Measurements from ENCODE around the gene ARHGEF10L.
"Not testable (repeated sequence)": the region's sequence is repeated elsewhere in the genome, so short reads cannot be mapped to it uniquely, and the experiment has no call there.

Gene ARHGEF10L, protein sequence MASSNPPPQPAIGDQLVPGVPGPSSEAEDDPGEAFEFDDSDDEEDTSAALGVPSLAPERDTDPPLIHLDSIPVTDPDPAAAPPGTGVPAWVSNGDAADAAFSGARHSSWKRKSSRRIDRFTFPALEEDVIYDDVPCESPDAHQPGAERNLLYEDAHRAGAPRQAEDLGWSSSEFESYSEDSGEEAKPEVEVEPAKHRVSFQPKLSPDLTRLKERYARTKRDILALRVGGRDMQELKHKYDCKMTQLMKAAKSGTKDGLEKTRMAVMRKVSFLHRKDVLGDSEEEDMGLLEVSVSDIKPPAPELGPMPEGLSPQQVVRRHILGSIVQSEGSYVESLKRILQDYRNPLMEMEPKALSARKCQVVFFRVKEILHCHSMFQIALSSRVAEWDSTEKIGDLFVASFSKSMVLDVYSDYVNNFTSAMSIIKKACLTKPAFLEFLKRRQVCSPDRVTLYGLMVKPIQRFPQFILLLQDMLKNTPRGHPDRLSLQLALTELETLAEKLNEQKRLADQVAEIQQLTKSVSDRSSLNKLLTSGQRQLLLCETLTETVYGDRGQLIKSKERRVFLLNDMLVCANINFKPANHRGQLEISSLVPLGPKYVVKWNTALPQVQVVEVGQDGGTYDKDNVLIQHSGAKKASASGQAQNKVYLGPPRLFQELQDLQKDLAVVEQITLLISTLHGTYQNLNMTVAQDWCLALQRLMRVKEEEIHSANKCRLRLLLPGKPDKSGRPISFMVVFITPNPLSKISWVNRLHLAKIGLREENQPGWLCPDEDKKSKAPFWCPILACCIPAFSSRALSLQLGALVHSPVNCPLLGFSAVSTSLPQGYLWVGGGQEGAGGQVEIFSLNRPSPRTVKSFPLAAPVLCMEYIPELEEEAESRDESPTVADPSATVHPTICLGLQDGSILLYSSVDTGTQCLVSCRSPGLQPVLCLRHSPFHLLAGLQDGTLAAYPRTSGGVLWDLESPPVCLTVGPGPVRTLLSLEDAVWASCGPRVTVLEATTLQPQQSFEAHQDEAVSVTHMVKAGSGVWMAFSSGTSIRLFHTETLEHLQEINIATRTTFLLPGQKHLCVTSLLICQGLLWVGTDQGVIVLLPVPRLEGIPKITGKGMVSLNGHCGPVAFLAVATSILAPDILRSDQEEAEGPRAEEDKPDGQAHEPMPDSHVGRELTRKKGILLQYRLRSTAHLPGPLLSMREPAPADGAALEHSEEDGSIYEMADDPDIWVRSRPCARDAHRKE (N-terminal part only)

DNA sequence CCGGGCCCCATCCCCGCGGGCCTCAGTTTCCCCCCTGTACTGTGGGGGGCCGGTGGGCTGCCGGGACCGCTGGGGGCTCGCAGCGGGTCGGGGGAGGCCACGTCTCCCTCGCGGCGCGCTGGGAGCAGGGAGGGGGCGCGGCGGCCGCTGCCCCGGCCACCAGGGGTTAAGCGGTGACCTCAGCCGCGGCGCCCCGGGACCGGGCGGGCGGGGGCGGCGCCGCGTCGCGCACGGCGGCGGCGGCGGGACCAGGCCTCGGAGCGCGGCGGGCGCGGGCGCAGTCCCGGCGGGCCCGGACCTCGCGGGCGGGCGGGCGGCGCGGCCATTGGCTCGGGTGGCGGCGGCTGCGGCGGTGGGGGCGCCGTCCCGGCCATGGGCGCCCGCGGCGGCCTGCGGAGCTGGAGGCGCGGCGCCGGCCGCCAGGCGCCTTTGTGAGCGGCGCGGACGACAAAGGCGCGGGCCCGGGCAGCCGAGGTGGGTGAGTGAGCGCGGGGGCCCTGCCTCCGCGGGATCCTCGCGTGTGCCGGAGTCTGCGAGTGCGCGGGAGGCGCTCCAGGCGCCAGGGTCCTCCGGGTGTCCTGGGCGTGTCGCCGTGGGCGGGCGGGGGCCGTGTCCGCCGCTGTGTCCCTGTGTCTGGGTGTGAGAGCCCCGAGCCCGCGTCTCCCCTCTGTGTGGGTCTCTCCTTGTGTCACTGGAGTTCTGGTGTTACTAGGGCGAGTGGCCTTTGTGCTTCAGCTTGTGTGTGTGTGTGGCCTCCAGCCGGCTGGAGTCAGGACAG lies at the start of gene ARHGEF10L:
TSS of gene ARHGEF10L (plus strand) at position 222 of the 778 bp plus-strand sequence. CDS start 40,898 bp downstream, outside the sequence.
- DNase-seq = peak; percentile 52

DNA sequence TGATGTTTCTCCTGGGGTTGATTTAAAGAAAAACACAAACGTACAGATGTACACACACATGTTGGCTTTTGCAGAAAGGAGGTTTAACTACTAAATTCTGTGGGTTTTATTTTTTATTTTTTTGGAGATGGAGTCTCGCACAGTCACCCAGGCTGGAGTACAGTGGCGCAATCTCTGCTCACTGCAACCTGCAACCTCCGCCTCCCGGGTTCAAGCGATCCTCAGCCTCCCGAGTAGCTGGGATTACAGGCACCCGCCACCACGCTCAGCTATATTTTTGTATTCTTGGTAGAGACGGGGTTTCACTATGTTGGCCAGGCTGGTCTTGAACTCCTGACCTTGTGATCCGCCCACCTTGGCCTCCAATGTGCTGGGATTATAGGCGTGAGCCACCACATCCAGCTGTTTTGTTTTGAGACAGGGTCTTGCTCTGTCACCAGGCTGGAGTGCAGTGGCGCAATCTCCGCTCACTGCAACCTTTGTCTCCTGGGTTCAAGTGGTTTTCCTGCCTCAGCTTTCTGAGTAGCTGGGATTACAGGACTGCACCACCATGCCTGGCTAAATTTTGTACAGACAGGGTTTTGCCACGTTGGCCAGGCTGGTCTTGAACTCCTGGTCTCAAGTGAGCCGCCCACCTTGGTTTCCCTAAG lies 49.6 kb upstream of the ARHGEF10L start:
- DNase-seq = not testable (repeated sequence)

DNA sequence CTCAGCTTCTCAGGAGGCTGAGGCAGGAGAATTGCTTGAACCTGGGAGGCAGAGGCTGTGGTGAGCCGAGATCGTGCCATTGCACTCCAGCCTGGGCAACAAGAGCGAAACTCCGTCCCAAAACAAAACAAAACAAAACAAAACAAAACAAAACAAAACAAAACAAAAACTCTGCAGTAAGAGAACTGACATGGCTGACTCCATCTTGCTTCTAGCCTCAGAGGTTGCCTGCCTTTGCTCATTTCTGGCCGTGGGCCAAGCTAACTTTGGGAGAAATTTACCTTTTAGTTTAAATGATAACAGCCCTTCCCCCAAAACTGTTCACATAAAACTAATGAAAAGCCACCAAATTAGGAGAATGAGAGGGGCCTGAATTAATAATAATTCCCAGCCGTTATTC lies 48.8 kb upstream of the ARHGEF10L start:
- DNase-seq = not testable (repeated sequence)

DNA sequence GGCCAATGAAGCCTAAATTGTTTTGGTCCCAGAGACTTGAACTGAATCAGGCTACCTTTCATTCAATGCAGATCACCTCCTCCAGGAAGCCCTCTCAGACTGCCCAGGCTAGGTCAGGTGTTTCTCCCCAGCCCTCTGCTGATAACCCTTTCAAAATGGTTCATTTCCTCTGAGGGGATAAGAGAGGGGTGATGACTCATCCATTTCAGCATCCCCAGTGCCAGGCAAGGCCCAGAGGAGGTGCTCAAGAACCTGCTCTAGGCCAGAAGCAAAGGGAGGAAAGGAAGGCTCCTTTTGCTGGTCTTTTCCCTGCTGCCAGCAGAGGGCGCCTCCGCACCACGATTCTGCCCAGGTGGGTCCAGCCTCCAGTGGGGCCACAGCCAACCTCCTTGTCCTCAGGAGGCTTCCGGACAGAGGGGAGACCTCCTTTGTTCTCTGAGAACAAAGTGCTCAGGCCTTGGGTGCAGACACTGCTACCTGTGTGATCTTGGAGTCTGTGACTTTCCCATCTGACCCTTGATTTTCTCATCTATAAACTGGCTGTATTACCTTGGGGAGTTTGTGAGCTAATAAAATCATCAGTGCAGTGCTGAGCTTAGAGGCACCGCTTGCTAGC lies 45.3 kb upstream of the ARHGEF10L start:
- peak; percentile 66 for DNase-seq

DNA sequence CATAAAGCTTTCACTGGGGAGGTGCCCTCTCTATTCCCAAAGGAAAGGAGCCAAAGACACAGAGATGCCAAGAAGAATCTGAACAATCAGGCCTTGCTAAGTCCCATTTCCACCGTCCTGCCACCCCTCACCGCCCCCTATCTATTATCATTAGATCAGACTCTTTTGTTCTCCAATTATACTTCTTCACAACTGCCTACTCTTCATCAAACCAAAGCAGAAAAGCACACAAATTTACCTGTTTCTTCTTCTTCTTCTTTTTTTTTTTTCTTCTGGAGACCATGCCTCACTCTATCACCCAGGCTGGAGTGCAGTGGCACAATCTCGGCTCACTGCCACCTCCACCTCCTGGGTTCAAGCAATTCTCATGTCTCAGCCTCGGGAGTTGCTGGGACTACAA lies 43.1 kb upstream of the ARHGEF10L start:
- no peak for DNase-seq

DNA sequence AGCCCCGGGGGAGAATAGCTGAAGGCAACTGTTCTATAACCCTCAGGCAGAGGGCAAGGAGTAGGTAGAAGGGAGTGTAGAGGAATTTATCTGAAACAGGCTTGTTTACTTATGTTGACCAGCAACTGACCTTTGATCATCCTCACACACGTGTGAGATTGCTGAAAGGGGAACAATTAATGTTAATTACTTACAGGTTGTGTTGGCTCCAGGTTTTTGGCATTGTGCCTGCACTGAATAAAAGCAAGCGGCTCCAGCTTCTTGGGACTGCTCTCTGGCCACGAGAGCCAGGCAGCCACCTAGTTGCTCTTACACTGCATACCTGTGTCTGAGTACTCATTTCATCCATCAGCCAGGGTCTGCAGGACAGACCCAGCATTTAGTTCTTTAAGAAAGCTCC lies 41.3 kb upstream of the ARHGEF10L start:
- no peak for DNase-seq

DNA sequence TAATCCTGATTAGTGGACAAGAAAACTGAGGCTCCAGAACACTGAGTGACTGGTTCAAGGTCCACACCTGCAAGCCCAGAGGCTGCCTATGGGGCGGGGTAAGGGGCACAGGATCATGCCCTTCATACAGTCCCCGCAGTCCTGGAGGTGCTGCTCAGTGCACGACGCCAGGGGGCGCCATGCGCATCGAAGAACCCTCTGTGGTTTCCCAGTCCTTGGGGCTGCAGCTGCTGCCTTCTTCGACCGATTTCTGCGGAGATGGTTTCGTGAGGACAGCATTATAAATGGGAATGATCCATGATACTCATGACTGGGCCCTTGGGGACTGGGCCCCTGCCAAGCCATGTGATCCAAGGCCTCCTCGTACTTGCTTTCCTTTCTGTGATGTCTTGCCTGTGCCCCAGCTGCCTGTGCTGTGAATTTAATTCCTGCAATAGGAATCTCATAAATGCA lies 37.1 kb upstream of the ARHGEF10L start:
- DNase-seq = no peak

DNA sequence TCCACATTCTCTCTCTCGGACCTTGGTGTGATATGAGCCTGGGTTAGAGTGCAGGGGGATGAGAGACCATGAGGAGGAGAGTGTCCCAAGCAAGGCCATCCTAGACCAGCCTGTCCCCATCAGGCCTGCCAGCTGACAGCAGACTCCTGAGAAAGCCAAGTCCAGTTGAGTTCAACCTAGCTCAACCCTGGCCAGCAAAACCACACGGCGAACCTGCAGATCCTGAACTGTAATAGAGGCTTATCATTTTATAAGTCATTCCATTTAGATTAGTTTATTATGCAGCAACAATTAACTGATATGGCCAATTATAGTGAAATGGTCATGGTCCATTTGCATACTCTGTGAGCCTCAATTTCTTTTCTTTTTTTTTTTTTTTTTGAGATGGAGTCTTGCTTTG lies 36.4 kb upstream of the ARHGEF10L start:
- no peak for DNase-seq

DNA sequence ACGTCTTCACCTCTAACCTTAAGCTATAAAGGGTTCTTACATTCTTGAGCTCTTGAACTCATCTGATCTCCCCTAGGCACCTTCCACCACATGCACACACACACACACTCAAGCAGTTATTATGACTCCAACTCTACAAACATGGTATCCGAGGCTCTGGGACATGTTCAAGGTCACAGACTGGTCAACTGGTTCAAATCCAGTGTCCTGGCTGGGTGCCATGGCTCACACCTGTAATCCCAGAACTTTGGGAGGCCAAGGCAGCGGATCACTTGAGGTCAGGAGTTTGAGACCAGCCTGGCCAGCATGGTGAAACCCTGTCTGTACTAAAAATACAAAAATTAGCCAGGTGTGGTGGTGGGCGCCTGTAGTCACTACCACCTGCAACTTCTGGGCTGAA lies 32.3 kb upstream of the ARHGEF10L start:
- DNase-seq = not testable (repeated sequence)

DNA sequence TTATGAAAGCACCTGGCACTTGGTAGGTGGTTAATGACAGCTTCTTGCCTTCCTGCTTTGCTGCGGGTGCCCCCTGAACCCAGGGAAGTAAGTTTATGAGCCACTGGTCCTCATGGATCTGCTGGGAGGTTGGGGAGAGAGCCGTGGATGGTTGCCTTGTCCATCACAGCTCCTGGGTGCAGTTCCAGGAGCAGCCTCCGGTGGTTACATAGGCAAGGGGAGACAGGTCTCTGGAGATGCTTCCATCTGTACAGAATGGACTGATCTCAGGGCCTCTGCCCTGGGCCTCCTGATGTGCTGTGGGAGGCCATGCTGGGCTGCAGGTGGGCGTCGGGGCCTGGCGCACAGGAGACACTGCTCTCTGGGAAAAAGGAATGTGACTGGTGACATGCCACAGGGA lies 31.6 kb upstream of the ARHGEF10L start:
- DNase-seq = peak; percentile 46

DNA sequence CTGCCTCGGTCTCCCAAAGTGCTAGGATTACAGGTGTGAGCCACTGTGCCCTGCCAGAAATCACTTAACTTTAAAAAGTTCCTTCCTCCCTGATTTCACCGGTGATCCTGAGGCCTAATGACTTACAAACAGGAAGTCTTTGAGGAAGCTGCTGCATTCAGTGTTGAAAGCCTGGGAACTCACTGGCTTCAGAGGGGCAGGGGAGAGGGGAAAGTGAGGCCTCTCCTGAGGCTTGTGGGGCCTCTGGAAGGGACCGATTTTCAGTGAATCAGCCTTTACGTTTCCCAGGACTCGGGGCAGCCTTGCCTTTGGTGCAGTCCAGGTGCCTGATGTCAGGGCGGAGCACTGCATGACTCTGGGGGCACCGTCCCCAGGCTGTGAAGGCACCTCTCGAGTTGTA lies 30.1 kb upstream of the ARHGEF10L start:
- DNase-seq = no peak

DNA sequence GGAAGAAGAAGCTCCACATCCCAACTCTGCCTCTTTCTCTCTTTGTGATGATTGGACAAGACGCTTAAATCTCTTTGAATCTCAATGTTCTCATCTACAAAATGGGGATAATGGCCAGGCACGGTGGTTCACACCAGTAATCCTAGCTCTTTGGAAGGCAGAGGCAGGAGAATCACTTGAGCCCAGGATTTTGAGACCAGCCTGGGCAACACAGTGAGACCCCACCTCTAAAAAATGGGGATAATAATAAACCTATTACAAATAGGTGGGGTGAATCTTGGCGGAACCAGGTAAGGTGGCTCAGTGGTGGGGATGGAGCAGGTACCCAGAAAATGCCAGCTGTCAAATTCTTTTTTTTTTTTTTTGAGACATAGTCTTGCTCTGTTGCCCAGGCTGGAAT lies 29.4 kb upstream of the ARHGEF10L start:
- no peak for DNase-seq

DNA sequence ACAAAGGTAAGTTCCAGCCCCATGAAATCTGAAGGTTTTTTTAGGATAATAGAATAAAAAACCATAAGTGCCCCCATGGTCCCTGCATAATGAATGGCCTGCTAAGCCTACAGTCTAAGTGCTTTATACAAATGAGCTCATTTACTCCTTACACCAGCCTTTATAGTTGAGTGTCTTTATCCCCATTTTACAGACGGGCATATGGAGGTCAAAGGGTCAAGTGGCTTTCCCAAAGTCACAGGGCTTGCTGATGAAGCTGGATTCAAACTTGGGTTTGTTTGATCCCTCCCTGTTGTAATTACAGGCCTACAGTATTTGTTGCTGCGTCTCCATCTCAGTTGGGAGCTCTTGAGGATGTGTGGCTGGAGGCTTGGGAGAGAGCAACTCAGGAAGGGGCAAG lies 28.3 kb upstream of the ARHGEF10L start:
- DNase-seq = no peak

DNA sequence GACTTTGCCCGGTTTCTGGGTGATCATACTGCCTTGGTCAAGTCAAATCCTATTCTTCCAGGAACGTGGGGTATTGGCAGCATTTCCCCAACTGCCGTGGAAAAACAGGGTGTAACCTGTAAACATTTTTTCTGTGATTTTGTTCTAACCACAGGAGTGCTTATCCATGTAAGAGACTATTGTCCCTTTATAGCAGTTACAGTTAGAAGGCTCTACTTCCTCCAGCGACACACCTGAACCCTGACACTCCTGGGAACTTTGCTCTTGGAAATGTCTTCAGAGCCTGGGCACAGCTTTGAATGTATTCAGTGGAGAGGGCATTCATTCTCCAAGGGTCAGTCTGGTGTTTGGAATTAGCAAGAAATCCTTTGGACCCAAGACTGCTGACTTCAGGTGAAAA lies 26.4 kb upstream of the ARHGEF10L start:
- no peak for DNase-seq

DNA sequence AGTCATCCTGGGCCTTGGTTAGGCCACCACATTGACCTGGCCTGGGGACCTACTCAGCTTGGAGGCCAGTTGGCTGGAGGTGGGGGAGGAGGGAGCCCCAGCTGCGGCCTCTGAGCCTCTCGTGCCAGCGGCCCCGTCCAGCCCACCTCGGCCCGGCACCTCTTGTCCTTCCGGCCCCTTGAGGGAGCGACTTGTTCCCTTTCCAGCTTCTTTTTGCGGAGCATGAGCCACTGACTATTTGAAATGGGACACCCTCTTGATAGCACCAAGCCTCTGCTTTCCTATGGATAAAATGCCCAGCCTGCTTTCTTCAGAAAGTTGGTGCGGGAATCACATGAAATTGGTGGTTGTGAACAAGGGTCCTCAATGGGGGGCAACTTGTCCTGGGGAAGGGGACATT lies 24.7 kb upstream of the ARHGEF10L start:
- no peak for DNase-seq

DNA sequence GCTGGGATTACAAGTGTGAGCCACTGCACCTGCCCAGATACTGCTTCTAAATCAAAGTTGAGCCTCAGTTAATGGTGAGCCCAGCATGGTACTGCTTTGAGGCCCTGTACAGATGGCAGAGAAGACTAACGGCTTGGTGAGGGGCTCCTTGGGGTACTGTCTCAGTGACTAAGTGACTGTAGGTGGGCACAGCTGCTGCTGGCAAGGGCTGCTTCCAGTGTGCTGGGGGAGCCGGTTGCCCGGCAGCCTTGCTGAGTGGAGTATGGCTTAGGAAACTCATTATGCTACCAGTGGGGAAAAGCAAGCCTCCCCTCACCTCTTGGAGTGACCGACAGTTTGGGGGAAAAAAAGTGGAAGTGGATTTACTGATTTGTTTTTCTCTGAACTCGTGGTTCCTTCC lies 23.6 kb upstream of the ARHGEF10L start:
- DNase-seq = no peak

DNA sequence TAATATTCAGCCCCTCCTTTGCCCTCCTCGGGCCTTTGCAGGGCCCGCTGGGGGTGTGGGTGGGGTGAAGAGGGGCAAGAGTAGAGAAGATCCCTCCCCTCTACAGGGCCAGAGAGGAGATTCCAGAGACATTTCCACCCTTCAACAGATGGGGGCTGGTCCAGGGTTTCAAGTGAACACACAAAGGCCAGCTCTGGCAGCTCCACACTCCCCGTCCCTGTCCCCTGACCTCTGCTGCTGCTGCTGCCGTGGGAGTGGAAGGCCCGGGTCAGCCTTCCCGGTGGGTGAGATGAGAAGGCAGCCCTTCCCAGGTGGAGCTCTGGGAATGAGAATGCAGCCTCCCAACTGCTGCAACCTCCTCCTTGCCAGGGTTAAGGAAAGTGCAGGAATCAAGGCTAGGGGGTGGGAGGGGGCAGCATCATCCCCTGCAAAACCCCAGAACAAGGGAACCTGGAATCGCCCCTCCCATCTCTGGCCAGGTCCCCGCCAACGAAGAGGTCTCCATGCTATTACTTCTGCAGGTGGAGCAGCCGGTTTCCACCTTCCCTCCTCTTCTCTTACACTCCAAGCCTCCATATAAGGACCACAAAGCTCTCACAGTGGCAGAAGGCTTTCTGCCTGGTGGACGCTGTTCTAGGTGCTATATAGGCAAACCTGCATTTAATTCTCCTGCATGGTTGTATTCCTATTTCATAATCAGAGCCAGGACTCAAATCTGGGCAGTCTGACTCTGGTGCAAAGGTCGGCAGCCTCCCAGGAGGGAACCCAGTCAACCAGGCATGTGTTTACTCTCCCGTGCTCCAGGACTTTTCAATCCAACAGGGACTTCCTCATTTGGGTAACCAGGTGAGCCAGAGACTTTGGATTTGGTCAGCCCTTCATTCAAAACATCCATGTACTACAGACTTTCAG lies 22.9 kb upstream of the ARHGEF10L start:
- DNase-seq = no peak

DNA sequence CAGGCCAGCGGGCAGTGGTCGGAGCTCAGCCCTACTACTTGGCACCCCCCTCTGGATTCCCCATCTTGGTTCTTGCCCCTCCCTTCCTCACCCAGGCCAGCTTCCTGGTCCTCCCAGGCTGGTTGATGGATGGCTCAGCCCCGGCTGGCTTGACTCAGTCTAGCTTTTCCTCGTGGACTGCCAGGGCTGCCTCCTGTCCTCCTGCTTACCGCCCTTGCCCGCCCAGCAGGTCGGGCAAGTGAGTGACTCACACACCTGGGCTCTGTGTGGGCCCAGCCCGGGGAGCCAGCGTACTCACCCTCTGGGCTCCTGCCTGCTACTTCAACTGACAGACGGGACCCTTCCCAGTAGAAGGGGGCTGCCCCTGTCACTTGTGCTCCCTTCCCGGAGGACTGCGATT lies 19.5 kb upstream of the ARHGEF10L start:
- no peak for DNase-seq

DNA sequence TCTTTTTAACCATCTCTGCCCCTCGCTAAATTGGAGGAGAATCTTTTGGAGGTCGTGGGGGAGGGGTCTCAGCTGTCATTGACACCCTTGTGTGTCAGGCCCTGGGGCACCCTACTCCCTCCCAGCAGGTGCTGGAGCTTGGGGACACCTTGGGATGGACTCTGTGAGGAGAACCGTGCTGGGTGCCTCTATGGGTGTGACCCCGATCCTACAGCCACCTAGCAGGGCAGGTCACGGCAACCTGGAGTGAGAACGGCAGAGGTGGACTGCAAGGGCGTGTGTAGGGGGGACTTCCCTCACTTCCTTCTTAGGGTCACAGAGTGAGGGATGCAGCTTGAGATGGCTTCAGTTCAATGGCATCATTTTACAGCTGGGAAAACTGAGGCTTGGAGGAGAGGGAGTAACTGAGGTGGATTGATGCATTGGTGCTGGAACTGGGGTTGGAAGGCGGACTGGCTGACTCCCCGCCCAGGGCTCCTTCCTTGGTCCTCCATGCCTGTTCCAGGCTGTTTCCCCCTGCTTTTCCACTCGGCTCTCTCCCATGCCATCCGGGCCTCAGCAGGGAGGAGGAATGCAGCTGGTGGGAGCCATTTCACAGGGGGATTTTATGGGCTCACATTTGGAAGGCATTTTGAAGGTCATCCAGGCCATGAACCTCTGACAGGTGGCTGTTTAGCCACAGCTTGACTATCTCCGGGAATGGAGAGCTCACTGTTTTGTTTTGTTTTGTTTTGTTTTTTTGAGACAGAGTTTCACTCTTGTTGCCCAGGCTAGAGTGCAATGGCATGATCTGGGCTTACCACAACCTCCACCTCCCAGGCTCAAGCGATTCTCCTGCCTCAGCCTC lies 18.8 kb upstream of the ARHGEF10L start:
- no peak for DNase-seq

All from 8988T (cell line).